GM18517 (cell line): ENCODE results near the gene NAP1L1.
"Not testable (repeated sequence)": the region's sequence is repeated elsewhere in the genome, so short reads cannot be mapped to it uniquely, and the experiment has no call there.

Source experiments
- ATAC-seq: cut with Tn5 transposase; IDR thresholded peaks from one replicate; pipeline ENCODE4 v1.9.1; 2021; ENCODE audit warnings: mild to moderate bottlenecking, moderate library complexity; ENCODE audit not compliant: unreplicated experiment

The NAP1L1 gene

DNA sequence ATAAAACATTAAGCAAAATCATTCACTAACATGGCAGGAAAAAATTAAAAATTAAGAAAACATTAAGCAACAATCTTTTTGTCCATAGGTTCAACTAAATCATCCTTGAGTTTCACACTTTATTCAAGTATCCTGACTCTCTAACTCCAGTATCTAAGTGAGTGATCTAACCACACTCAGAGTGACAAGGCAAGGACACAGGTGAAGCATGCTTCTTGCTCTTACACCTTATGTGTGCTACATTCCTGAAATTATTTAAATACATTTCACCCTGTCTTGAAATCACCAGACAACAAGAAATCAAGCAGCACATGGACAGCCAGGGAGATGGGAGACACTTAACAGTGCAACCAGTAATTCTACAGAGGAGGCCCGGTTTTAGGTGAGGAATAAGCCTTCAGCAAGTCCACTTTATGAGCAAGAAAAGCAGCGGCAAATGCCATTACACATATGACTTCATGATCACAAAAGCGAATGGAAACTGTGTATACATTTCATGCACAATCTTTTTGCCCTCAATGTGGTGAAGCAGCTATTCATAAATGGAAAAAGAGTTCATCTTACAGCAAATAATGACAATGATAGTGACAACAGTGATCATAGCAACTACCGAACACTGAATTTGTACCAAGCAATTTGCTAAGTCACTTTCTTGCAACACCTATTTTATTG lies 90.3 kb downstream of the NAP1L1 start:
- no peak for ATAC-seq

GRCh38 chr12:75991753-75992152 lies 92.7 kb downstream of the NAP1L1 start:
- ATAC-seq = no peak

DNA sequence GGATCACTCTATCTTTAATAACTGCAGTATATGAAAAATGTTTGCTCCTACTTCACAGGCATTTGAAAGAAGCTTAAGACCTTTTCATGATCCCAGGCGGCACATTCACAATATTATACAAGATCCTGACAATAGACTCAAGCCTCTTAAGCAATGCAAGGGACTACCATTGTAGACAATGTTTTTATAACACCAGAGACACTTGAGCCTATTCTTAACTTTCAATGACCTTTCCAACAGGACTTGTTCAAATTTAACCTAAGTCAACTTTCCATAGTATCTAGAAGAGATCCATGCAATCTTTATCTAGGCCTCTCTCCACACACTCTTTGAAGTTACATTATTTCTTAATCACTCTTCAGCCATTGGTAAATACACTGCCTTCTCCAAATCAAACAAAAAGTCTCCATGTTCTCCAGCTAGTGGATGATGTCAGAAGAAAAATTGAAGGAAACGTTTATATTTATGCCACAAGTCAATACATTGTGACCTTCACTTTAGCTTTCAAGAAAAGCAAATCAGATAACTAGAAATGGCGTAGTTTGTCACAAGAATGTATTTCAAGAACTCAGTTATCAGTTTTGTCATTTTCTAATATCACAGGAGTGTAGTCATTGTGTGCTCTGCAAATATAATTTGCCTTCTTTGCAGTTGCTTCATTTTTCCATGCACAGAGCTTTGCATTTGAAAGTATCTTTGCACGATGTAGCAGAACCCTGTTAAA lies 94.1 kb downstream of the NAP1L1 start:
- no peak for ATAC-seq

DNA sequence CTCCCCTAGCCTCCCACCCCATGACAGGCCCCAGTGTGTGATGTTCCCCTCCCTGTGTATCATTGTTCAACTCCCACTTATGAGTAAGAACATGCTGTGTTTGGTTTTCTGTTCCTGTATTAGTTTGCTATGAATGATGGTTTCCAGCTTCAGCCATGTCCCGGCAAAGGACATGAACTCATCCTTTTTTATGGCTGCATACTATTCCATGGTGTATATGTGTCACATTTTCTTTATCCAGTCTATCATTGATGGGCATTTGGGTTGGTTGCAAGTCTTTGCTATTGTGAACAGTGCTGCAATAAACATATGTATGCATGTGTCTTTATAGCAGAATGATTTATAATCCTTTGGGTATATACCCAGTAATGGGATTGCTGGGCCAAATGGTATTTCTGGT lies 96.8 kb downstream of the NAP1L1 start:
- ATAC-seq = not testable (repeated sequence)
